Left ventricle myocardium superior (tissue), 1 donor: Measurements from ENCODE around the gene ATF7. TPM values are rescaled to one million over a fixed set of nuclear protein-coding genes. Genes with fewer than 3 reads are reported as not detected.
A peak's percentile ranks its signal among the peaks of the same experiment; 100 is the strongest.
"Not testable (repeated sequence)": the region's sequence is repeated elsewhere in the genome, so short reads cannot be mapped to it uniquely, and the experiment has no call there.

Experiments used
- ATAC-seq: fragments of 200-7000 bp; cut with Tn5 transposase; one replicate; pipeline ENCODE4 v1.9.1; 2020; ENCODE audit warnings: mild to moderate bottlenecking, moderate library complexity
- DNase-seq: peaks from one replicate; pipeline ENCODE4 v3.0.0-alpha.2; 2020
- intact Hi-C: fragments of 100-400 bp; cut with micrococcal nuclease; formaldehyde crosslinking; loops from one replicate; pipeline ENCODE4 v1.11.0; 2022
- total RNA-seq: library from RNA; stranded (reverse); fragmentation: NEBNext Ultra II Directional; extraction: Animal tissue kit (Norgen Biotek cat#: 25700); gene quantifications from one replicate; pipeline ENCODE4 v1.2.1, GENCODE V29; 2021
- donor health status: DM: no; HTN: yes; CAD: no; lungs with severe emphysema.

ATF7 gene
- total RNA-seq, 1 donor from 2014 or later: 37.7 TPM

DNA sequence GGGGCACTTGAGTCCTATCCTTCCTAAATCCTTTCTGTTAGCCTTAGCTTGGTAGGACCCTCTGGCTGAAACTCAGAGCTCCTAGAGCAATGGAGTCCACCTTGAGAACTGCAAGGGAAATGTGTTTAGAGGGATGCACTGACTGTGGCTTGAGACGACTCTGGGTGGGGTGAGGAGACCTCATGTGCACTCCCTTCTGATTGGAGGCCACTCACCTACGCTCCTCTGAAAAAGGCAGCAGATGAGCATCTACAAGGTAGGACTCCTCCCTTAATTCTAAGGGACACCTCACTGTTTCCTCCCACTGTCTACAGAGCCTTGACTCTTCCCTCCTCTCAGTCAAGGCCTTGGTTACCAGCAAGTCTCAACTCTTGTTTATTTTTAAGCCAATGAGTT is 127.9 kb downstream of the ATF7 start:
- DNase-seq (no peak), ATAC-seq (no peak)
- intact Hi-C loops: no loop called here

DNA sequence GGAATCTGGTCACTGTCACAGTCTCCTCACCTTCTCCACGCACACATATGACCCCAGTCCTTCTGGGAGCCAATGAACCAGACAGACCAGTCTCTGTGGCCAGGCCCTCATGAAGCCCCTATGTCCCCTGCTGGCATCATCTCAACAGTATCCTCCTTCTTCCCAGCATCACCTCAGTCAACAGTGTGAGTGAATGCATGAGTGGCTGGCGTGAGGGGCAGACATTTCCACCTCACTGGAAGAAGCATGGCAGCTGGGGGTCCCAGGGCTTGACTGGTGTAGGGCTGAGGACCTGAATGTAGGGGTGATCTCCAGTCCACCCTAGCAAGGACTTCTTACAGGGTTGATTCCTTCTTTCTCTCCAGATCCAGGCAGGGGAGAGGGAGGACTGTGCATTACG is 128.7 kb downstream of the ATF7 start:
- intact Hi-C loops: no loop called here
- no peak for ATAC-seq
- no peak for DNase-seq

DNA sequence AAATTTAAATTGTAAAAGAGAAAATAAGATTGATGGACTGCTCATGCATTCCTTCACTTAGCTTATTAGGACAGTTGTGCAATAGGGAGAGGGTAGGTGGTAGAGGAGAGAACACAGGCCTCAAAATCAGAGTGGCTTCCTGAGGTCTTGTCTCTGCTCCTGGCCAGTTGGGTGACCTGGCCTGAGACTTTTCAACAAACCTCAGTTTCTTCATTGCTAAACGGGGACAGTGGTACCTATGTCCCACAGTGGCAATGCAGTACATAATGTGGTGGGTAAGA is 129.5 kb downstream of the ATF7 start:
- ATAC-seq: no peak
- no peak for DNase-seq
- intact Hi-C loops: no loop called here

DNA sequence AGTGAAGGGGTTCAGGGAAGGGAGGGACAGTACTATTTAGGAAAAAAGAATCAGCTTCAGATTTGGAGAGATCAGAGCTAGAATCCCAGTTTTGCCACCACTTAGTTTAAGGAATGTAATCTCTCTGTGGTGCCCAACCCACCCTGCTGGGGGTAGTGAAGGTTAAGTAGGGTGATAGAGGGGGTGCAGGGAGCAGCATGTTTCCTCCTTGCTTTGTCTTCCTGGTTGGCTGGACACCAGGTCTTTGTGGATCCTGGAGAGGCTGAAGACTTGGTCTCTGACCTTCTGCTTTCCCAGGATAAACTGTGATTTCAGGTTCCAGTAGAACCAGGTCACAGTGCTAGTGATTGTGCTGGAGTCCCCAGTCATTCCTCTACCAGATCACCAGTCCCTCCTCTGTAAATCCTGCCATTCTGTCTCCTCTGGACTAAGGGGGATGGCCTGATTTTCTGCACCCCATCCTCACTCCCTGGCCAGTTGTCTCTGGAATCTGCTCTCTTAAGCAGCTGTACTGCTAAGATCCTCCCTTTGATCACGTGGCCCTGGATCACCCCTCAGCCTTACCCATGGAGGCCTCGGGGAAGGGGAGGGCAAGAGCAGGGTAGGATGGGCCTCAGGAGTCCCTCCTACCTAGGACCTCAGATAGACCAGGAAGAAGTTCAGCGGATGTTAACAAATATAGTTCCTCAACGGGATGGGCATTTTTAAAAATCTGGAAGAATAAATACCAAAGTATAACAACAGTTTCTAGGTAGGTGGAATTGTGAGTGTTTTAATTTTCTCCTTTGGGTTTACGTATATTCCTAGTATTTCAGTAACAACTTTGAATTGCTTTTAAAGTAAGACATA is 130.1 kb downstream of the ATF7 start:
- ATAC-seq (no peak), DNase-seq (peak; percentile 68)
- intact Hi-C loops: no loop called here

DNA sequence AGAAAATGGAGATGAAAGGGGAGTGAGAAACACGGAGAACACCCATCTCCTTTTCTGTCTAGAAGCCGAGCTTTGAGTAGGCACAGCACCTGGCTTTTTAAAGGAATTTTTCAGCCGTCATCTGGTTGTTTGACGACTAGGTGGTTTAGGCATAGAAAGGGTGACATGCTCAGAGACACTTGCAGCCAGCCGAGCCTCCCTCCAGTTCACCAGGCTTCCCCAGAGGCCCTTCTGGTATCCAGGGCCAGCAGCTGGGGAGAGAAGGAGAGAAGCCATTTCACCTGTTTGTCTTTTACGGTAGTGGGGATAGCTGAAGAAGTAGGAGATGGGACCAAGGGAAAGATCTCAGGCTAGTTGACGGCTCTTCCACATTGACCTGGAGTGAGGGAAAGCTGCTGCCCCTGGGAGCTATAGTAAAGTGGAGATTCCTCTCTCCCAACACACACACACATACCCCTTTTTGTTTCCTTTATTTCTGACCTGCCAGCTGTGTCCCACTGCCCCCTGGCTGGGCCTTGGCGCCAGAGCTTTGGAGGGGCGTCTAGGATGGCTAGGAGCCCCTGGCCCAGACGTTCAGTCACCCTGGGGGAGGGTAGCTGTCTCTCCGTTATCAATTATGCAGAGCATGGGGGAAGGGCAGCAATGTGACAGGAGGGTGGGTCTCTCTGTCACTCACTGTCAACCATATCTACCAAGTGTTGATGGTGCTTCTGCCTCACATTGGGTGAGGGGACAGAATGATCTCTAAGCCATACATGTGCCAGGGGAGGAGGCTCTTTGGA is 132.4 kb downstream of the ATF7 start:
- ATAC-seq (no peak), DNase-seq (no peak)
- intact Hi-C loops: no loop called here

DNA sequence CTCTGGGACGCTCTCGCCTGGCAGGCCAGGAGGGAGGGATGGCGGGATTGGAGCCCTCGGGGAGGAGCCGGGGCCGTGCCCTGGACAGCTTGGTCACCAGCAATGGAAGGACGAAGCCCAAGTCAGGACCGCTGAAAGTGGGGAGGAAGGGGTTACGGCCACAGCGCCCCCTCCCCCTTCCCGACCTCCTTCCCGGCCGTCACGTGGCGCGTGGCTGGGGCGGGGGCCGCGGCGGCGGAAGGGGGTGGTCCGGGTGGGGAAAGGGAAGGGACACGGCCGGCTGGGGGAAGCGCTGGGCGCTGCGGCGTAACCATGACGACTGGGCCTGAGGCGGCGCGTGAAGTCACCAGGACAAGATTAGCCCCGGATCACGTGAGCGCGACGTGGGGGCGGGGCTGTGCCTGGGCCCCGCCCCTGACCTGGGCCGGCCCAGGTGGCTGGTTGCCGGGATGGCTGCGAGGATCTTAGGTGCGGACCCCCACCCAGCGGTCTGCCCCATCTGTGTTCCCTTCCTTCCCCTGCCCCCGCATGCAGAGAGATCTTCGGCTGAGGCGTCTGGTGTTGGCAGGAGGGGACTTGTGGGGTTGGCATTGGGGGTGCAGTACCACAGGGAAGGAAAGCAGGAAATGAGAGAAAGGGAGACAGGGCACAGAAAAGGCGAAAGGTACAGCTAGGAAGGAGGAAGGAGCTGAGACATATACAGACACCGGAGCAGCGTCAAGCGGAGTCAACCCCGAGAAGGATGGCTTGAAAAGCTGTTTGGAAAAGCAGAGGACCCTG is 133.2 kb downstream of the ATF7 start:
- peak; percentile 95 for ATAC-seq
- peak; percentile 94 for DNase-seq
- intact Hi-C loops: no loop called here

DNA sequence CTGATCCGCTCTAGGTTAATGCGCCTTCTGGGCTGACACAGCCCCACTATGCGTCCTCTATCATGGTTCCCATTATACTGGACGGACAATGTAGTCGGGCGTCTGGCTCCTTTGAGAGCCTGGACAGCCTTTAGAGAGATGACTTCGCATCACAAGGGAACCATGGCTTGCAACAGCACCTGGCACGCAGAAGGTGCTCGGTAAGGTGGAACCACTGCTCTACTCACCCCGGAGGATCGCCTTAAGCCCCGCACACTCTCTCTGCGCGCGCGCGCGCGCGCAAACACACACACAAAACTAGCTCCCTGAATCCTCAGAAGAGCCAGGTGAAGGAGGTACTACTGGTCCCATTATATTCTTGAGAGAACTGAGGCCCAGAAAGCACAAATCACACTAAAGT is 134.0 kb downstream of the ATF7 start:
- intact Hi-C loops: no loop called here
- no peak for DNase-seq
- ATAC-seq: no peak

DNA sequence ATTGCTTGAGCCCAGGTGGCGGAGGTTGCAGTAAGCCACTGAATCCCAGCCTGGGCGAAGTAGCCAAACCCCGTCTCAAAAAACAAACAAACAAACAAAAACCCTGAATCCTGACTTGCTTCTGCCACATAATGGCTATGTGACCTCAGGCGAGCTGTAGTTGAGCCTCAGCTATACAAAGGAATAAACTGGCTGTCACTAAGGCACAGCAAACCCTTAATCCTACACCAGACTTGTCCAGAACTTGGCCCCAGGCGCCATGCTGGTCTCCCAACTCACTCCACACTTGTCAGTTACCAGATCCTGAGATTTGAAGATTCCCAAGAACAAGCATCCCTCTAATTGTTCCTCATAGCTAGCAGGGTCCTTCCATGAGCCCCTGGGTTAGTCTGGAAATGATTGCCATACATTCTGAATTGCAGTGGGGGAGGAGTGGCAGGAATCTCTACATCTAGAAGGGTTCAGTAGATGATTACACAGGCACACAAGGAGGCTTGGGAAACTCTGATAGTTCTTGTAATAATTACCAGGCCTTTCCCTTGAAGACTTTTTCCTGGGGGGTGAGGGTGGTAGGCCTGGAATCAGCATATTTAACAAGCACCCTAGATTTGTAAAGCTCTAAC is 136.8 kb downstream of the ATF7 start:
- intact Hi-C loops: no loop called here
- ATAC-seq (no peak), DNase-seq (no peak)

DNA sequence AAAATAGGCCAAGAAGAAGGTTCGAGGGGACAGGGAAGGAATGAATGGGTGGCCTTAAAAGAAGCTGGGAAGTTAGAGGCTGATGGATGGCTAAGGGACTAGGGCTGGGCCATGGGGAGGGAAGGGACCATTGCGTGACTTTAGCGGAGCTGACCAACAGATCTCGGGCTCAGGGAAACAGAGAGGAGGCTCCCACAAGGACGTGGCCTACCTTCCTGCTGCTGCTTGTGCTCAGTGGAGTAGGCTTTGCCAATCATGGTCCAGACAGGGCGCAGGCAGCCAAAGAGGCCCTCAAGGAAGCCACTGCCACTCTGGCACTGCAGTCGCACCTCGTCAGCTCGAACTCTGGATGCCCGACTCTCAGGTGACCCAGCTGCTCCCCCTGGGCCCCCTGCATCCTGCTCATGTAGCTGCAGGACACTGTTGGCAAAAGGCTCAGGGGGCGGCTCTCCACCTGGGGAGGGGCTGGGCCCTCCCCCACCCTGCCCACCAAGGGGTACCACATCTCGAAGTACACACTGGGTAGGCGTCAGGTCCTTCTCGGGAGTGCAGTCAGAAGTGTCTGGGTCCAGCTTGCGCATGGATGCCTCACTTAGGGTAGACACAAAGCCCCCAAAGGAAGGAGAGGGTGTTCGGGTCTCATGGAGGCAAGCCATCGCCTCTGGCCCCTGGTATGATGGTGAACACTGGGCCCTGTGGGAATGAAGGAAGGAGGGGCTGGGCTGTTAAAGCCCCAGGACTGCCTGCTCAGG is 139.3 kb downstream of the ATF7 start:
- DNase-seq (no peak), ATAC-seq (no peak)
- intact Hi-C loops: no loop called here

DNA sequence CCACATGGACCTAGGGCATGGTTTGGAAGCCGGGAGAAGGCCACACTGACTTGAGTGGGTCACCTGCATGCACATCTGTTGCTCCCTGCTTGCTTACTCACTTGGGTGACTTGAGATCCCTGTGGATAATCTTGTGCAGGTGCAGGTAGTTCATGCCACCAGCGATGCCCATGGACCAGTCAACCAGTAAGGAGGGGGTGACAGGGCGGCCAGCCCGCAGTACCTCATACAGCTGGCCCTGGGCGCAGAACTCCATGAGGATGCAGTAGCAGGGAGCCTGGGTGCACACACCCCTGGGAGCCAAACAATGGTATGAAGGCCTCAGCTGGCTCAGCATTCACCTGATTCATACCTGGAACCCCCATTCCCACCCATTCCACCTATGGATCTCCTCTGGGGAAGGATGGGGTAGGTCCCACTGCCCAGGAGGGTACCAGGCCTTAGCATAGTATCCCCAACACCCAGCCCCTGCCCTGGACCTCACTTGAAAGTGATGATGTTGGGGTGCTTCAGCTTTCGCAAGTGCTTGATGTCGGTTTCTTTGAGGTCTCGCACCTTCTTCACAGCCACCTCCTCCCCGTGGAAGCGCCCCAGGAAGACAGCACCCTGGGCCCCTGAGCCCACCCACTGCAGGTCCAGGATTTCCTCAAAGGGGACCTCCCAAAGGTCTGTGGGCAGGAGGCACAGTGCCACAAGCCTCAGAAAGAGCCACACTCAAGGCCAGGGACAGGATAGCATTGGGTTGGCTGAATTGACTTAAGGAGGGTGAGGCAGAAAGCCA is 140.0 kb downstream of the ATF7 start:
- DNase-seq (no peak), ATAC-seq (no peak)
- intact Hi-C loops: no loop called here

DNA sequence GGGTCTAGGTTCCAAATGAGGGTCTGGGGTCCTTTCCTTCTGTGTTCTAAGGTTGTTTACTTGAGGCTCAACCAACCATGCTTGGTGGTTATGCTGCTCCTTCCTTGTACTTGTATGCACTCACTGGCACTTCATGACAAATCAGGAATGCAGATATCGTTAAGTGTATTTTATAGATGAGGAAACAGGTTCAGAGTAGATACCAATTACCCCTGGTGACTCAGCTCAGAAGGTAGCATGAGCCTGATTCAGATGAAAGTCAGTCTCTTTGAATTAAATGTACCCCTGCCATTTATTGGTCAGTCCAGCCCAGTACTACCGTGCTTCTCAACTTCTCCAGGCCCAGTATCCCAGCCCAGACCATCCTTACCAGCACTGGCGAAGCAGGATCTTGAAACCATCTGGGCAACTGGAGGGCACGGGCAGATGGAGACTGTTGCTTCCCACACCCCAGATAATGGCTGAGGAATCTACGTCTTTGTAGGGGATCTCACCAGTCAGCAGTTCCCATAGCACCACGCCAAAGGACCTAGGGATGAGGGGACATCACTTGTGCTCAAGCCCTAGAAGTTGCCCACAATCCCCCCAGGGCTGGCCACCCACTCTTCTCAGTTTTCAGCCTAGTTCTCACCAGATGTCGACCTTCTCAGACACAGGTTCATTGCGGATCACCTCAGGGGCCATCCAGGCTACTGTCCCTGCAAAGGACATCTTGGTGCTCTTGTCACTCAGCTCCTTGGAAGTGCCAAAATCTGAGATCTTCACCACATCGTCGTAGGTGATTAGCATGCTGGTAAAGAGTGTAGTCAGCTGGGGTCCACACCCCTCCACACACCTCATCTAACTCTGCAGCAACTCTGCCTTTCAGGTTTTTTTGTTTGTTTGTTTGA is 141.3 kb downstream of the ATF7 start:
- DNase-seq (no peak), ATAC-seq (no peak)
- intact Hi-C loops: no loop called here

DNA sequence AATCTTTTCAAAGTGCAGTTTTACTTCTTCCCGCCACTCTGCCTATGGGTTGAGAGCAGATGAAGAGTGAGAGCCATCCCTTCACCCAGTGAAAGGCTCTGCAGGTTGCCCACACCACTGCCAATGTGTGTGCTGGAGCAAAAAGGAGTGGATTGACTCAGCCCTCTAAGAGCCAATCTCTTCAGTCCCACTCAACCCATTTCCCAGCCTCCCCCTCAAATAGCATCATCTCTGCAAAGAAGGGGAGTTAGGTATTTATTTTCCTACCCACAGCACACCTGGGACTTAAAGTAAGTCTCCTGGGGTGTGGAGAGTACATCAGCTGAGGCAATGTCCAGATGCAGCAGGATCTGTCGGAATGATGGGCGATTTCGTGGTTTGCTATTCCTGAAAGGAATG is 142.2 kb downstream of the ATF7 start:
- intact Hi-C loops: no loop called here
- DNase-seq (no peak), ATAC-seq (no peak)

DNA sequence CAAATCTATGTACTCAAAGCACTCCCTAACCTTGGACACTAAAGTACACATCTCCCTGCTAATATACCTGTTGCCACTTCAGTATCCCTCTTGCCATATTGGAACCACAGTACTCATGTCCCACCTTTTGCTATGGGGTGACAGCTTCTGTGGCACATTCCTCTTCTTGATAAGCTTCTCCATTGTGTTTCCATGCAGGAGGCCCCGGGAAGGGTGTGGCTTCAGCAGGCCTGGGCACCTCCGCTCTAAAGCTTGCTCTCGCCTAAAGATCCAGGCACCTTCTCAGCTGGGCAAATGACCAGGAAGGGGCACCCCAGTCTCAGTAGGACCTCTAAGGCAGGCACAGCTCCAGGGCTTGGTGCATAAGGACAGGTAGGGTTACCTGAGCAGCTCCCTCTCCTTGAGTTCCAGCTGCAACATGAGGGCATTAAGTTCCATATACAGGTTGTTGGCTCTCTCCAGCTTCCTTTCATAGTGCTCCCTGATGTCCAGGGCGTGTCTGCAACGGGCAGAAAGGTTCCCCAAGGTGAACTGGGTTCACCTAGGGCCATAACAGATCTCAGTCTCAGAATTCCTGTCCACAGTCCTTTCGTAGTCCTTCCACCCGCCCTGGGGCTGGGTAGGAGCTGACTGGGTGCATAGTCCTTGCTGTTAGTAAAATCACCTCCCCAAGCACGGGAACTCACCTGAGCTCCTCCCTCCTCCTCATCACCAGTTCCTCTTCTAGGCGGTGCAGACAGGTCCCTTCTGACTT is 142.8 kb downstream of the ATF7 start:
- peak; percentile 11 for ATAC-seq
- intact Hi-C loops: no loop called here
- no peak for DNase-seq

DNA sequence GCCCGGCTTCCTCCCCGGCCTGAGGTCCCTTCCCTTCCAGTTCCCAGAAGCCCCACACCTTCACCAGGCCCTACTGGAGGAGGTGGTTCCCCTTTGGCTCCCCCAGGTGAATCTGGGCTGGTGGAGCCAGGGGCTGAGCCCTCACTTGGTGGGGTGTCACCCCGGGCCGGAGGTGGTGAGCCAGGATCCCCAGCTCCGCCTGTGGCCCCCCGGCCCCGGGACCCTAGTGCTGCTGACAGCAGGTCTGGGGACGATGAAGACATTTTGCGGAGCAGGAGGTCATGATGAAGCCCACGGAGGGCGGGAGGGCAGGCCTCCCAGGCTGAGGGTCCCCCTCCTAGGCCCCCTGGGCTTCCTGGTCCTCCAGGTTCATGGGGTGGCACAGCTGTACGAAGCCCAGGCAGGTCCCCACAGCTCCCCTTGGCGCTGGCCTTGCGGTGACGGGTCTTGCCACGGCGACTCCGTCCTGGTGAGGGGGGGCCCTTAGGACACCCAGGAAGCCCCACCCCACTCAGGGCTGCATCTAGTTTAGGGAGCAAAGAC is 143.5 kb downstream of the ATF7 start:
- intact Hi-C loops: no loop called here
- peak; percentile 24 for ATAC-seq
- no peak for DNase-seq

DNA sequence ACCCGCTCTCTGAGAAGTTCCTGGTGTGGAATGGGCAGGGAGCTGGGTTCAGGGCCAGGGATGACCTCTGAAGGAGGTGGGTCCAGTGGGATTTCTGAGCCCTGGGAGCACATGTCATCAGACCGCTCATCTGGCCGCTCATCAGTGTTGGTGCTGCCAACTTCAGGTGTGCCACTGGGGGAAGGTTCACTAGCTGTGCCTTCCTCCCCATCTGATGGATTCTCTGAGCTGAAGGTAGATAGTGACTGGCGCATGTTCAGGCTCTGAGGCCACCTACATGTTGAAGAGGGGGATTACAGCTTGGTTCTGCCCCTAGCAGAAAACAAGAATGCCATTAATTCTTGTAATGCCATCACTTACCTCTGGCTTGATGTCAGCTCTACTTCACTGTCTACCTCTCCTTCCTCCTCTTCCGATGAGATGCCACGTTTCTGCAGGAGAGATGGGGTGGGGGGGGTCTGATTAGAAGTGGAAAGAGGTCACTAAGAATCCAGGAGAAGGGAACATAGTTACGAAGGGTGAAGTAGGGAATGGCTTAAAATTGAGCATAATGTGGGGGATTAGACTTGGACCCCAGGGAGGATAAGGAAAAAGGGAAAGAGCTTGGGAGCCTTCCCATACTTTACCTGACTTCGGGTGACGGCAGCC is 144.1 kb downstream of the ATF7 start:
- intact Hi-C loops: no loop called here
- ATAC-seq: peak; percentile 2

DNA sequence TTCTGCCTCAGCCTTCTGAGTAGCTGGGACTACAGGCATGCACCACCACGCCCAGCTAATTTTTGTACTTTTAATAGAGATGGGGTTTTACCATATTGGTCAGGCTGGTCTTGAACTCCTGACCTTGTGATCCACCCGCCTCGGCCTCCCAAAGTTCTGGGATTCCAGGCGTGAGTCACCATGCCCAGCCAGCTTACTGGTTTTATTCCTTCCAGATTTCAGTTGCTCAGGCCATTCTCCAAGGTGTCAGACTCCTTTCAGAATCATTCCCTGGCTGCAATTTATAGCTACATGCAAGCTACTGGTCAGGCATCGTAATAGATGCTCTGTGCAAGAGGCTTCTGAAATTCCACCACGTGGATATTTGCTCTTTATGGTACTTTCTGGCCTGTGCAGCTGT is 144.7 kb downstream of the ATF7 start:
- DNase-seq, ATAC-seq, intact Hi-C loops: not testable (repeated sequence)

More for the DNA sequence above, 144.1 kb downstream of the ATF7 start:
- DNase-seq: no peak
